Rectal smooth muscle tissue (tissue), 1 donor: ENCODE data around the gene KRTAP4-11.
"Not testable (repeated sequence)": the region's sequence is repeated elsewhere in the genome, so short reads cannot be mapped to it uniquely, and the experiment has no call there.

ENCODE experiments used
- H3K27ac ChIP-seq: one replicate; pipeline ENCODE4 v1.7.0; 2013; ENCODE audit warnings: low read depth, low read length, inconsistent platforms
- H3K27me3 ChIP-seq: one replicate; pipeline ENCODE4 v1.7.0; 2013; ENCODE audit warnings: low read length; ENCODE audit not compliant: control insufficient read depth, insufficient read depth
- H3K36me3 ChIP-seq: one replicate; pipeline ENCODE4 v1.7.0; 2013; ENCODE audit warnings: low read length; ENCODE audit not compliant: control insufficient read depth, insufficient read depth
- H3K4me1 ChIP-seq: one replicate; pipeline ENCODE4 v1.7.0; 2013; ENCODE audit warnings: low read length; ENCODE audit not compliant: control insufficient read depth, insufficient read depth
- H3K4me3 ChIP-seq: one replicate; pipeline ENCODE4 v1.7.0; 2013; ENCODE audit warnings: low read length
- H3K9ac ChIP-seq: one replicate; pipeline ENCODE4 v1.7.0; 2013; ENCODE audit warnings: low read length

Gene KRTAP4-11

DNA sequence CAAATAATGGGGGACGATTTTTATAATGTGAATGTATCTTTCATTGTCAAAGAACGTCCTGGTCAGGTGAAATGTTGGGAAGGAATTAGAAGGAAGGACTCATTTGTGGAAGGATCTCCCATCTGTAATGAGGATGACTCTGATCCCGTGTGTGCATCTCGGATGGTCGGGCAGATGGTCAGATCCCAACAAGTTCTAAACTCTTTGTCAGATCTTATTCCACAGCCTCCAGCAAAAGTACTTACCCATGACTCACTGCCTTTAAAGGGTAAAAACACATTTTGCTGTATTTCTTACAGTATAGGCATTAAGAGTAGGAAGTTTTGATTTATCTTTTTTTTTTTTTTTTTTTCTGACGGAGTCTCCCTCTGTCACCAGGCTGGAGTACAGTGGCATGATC lies 19.7 kb downstream of the KRTAP4-11 start:
- no peak overlapping the region for H3K9ac ChIP-seq
- no peak overlapping the region for H3K27ac ChIP-seq
- no peaks in the 10 kb centered on the region for H3K36me3 ChIP-seq
- H3K4me1 ChIP-seq: no peaks in the 10 kb centered on the region
- no peaks in the 10 kb centered on the region for H3K27me3 ChIP-seq
- no peak overlapping the region for H3K4me3 ChIP-seq

GRCh38 chr17:41098042-41098441 lies 20.1 kb downstream of the KRTAP4-11 start, which contains the start of gene KRTAP4-8:
TSS of gene KRTAP4-8 (minus strand) at chr17:41098142. CDS start at chr17:41098084, 58 bp downstream.
- Histone ChIP-seq H3K27ac (no peak within 1 kb of the TSS), H3K27me3 (no peaks in the 10 kb centered on the region), H3K4me3 (no peak within 1 kb of the TSS), H3K9ac (no peak within 1 kb of the TSS), H3K36me3 (no peaks in the 10 kb centered on the region), H3K4me1 (no peaks in the 10 kb centered on the region)

- Histone ChIP-seq H3K9ac (no peak overlapping the region), H3K4me3 (no peak overlapping the region), H3K36me3 (no peaks in the 10 kb centered on the region), H3K4me1 (no peaks in the 10 kb centered on the region), H3K27ac (no peak overlapping the region), H3K27me3 (no peaks in the 10 kb centered on the region)
Observed at GRCh38 chr17:41096055-41096454, 22.1 kb downstream of the KRTAP4-11 start.

DNA sequence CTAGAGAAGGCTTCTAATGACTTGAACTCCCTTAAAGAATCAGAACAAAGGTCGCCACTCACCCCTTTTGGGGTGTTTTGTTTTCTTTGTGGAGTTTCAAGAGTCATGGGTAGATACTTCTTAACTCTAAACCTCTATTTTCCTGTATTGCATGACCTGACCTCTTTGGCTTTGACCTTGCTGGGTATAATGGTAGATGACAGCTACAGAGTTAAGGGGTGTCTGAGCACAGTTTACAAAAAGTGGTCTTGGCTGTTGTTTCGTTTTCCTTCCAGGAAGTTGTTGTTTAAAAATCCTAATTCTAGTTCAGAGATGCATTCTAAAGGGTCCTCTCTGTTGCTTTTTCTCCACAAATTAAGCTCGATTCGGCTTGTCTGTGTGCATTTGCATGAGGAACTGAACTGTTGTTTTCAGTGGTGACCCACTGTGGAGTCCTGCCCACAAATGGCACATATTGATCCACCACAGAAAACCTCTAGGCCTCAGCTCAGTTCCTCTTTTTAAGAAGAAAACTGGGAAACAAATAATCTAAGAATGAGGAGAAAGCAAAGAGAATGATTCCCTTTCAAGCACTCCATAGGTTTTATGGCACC lies 29.3 kb downstream of the KRTAP4-11 start:
- not testable (repeated sequence) for H3K4me3 ChIP-seq

DNA sequence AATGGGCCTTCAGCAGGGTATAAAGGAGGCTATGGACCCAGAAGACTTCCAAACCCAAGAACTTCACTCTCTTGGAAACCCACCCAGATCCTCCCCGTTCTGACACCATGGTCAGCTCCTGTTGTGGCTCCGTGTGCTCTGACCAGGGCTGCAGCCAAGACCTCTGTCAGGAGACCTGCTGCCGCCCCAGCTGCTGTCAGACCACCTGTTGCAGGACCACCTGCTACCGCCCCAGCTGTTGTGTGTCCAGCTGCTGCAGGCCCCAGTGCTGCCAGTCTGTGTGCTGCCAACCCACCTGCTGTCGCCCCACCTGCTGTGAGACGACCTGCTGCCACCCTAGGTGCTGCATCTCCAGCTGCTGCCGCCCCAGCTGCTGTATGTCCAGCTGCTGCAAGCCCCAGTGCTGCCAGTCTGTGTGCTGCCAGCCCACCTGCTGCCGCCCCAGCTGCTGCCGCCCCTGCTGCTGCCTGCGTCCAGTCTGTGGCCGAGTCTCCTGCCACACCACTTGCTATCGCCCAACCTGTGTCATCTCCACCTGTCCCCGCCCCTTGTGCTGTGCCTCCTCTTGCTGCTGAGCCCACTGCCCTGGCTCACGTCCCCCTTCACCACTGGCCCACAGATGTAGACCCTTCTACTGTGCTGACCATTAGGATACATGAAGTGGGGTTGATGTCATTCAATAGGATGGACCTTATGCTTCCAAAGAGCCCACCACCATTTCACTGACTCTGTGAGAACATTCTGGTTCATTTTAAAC lies 33.9 kb downstream of the KRTAP4-11 start, which contains the start of gene KRTAP4-7:
Gene KRTAP4-7 (plus strand): TSS at position 51 of the 757 bp plus-strand sequence. CDS start 57 bp downstream, at position 108.
- H3K27me3 ChIP-seq, H3K36me3 ChIP-seq, H3K4me3 ChIP-seq, H3K4me1 ChIP-seq, H3K9ac ChIP-seq, H3K27ac ChIP-seq: not testable (repeated sequence)

More for the DNA sequence above, 29.3 kb downstream of the KRTAP4-11 start:
- not testable (repeated sequence) for H3K27me3 ChIP-seq, H3K36me3 ChIP-seq, H3K27ac ChIP-seq, H3K4me1 ChIP-seq, H3K9ac ChIP-seq

DNA sequence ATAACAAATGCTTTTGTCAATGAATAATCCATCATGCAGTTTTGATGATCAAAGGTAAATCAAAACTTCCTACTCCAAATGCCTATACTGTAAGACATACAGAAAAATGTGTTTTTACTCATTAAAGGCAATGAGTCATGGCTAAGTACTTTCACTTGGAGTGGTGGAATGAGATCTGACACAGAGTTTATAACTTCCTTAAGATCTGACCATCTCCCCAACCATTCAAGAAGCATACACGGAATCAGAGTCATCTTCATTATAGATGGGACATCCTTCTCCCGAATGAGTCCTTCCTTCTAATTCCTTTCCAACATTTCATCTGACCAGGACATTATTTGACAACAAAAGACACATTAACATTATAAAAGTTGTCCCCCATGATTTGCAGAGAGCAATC lies 34.7 kb downstream of the KRTAP4-11 start:
- H3K4me3 ChIP-seq, H3K9ac ChIP-seq, H3K4me1 ChIP-seq, H3K27ac ChIP-seq, H3K27me3 ChIP-seq, H3K36me3 ChIP-seq: not testable (repeated sequence)

- H3K4me1 ChIP-seq: no peaks in the 10 kb centered on the region
- no peak overlapping the region for H3K9ac ChIP-seq
- H3K36me3 ChIP-seq: no peaks in the 10 kb centered on the region
- no peak overlapping the region for H3K4me3 ChIP-seq
- H3K27me3 ChIP-seq: no peaks in the 10 kb centered on the region
- H3K27ac ChIP-seq: no peak overlapping the region
Observed at GRCh38 chr17:41082626-41083025, 35.5 kb downstream of the KRTAP4-11 start.

DNA sequence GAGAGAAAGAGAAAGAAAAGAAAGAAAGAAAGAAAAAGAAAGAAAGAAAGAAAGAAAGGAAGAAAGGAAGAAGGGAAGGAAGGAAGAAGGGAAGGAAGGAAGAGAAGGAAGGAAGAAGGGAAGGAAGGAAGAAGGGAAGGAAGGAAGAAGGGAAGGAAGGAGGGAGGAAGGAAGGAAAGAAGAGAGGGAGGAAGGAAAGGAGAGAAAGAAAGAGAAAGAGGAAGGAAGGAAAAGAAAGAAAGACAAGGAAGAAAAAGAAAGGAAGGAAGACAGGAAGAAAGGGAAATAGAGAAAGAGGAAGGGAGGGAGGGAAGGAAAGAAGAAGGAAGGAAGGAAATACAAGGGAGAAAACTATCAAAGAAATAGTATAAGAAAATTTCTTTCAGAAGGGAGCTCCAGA lies 41.4 kb downstream of the KRTAP4-11 start:
- Histone ChIP-seq H3K9ac (no peak overlapping the region), H3K27me3 (no peaks in the 10 kb centered on the region), H3K4me3 (no peak overlapping the region), H3K36me3 (no peaks in the 10 kb centered on the region), H3K27ac (no peak overlapping the region), H3K4me1 (no peaks in the 10 kb centered on the region)

- H3K36me3 ChIP-seq: no peaks in the 10 kb centered on the region
Observed at GRCh38 chr17:41073676-41074075, 44.5 kb downstream of the KRTAP4-11 start.

DNA sequence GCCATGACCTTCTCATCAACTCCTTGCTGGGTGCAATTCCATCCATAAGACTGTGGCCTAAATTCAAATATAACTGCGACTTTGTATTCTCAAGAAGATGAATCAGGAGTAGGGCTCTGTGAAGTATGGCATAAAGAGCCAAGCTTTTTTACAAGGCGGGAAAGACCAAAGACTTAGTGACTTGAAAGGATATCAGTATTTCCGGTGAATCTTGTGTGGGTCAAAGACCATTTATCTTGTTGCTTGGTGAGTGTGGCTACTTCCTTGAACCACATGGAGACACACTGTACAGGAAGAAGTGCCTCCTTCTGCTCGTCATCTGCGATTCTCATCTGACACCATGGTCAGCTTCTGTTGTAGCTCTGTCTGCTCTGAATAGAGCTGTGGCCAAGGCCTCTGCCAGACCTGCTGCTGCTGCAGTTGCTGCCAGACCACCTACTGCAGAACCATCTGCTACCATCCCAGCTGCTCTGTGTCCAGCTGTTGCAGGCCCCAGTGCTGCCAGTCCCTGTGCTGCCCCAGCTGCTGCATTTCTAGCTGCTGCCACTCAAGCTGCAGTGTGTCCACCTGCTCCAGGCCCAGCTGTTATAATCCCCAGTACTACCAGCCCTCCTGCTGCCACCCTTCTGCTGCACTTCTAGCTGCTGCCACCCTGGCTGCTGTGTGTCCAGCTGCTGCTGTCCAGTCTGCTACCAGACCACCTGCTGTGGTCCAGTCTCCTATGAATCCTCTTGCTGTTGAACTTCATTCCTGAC lies 46.4 kb downstream of the KRTAP4-11 start:
- no peaks in the 10 kb centered on the region for H3K27me3 ChIP-seq
- no peaks in the 10 kb centered on the region for H3K36me3 ChIP-seq
- H3K9ac ChIP-seq: no peak overlapping the region
- no peak overlapping the region for H3K27ac ChIP-seq
- no peak overlapping the region for H3K4me3 ChIP-seq
- no peaks in the 10 kb centered on the region for H3K4me1 ChIP-seq

More at GRCh38 chr17:41073676-41074075, 44.5 kb downstream of the KRTAP4-11 start:
- Histone ChIP-seq H3K27ac (no peak overlapping the region), H3K4me3 (no peak overlapping the region), H3K9ac (no peak overlapping the region), H3K4me1 (no peaks in the 10 kb centered on the region), H3K27me3 (no peaks in the 10 kb centered on the region)

- no peak overlapping the region for H3K27ac ChIP-seq
- no peak overlapping the region for H3K4me3 ChIP-seq
- no peak overlapping the region for H3K9ac ChIP-seq
- no peaks in the 10 kb centered on the region for H3K36me3 ChIP-seq
- H3K4me1 ChIP-seq: no peaks in the 10 kb centered on the region
- H3K27me3 ChIP-seq: no peaks in the 10 kb centered on the region
Observed at GRCh38 chr17:41069031-41069430, 49.1 kb downstream of the KRTAP4-11 start.

GRCh38 chr17:41067281-41067680 lies 50.9 kb downstream of the KRTAP4-11 start:
- Histone ChIP-seq H3K27me3 (no peaks in the 10 kb centered on the region), H3K27ac (no peak overlapping the region), H3K4me3 (no peak overlapping the region), H3K36me3 (no peaks in the 10 kb centered on the region), H3K4me1 (no peaks in the 10 kb centered on the region), H3K9ac (no peak overlapping the region)
